Suprapubic skin (tissue), 4 donors: Measurements from ENCODE around the gene HDAC1.
A peak's percentile ranks its signal among the peaks of the same experiment; 100 is the strongest.

Experiments
- CTCF ChIP-seq, 2 donors: fragments of 200-600 bp in 1 of 2; fragments of 450-650 bp in 1 of 2; sonication (generic) in 1 of 2; IDR thresholded peaks; one replicate each; pipeline ENCODE4 v1.5.1; 2016 to 2019; ENCODE audit warnings: antibody characterized with exemption in 2 of 2, mild to moderate bottlenecking in 1 of 2, moderate library complexity in 1 of 2
- EP300 ChIP-seq: sonication (generic); formaldehyde crosslinking; IDR thresholded peaks from one replicate; pipeline ENCODE4 v1.6.1; 2017; ENCODE audit warnings: antibody characterized with exemption
- POLR2A ChIP-seq, 2 donors: fragments of 450-650 bp; IDR thresholded peaks; one replicate each; pipeline ENCODE4 v1.6.1; 2017; ENCODE audit warnings: antibody characterized with exemption in 2 of 2, mild to moderate bottlenecking in 2 of 2, moderate library complexity in 2 of 2
- POLR2AphosphoS5 ChIP-seq, 3 donors: sonication (generic); formaldehyde crosslinking; IDR thresholded peaks; one replicate each; pipeline ENCODE4 v1.6.1; 2017; ENCODE audit warnings: antibody characterized with exemption in 3 of 3

DNA sequence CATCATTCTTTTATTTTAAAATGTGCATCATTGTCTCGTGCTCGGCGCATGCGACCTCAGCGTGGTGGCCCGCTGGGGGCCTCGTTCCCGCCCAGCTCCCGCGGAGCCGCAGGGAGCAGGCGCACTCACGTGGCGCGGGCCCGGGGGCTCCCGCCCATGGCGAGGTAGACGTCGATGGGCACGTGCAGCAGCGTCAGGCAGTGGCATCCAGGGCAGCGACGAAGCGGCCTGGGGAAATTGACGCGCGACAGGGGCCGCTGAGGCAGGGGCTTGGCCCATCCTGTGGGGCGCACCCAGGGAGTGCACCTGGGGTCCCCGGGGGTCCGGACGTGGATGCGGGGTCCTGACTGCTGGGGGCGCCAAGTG lies 69.4 kb downstream of the HDAC1 start:
- TF ChIP-seq CTCF (IDR thresholded peaks at IDR 0.05) (no peak), POLR2A (IDR thresholded peaks at IDR 0.05) (no peak), POLR2AphosphoS5 (IDR thresholded peaks at IDR 0.05) (peak in 2 of 3 donors; percentile 33 to 38), EP300 (no peak)
